K562 (cell line): ENCODE results near the gene MEP1B. TPM values are rescaled to one million over a fixed set of nuclear protein-coding genes. Genes with fewer than 3 reads are reported as not detected.

Experiments
- ATAC-seq: fragments of 200-7000 bp; cut with Tn5 transposase; 3 replicates; pipeline ENCODE4 v1.9.1; 2020; ENCODE audit warnings: moderate library complexity
- BruUV-seq: library from RNA; stranded (reverse); fragments of 400-500 nt; replicated peaks from 2 replicates; lab custom pipeline; 2021; lab: Mats Ljungman, UMichigan
- CTCF ChIA-PET: fragments of 300-600 bp; formaldehyde crosslinking; extraction: SDS; loops from one replicate; lab custom pipeline; 2021; ENCODE audit warnings: low intra/inter-chr PET ratio; lab: Yijun Ruan, JAX
- POLR2A ChIA-PET: fragments of 300-600, 350-650 bp; sonication (Branson Sonifier 250); formaldehyde crosslinking; extraction: SDS; loops from one replicate; lab custom pipeline; 2021; ENCODE audit warnings: antibody characterized with exemption, inconsistent platforms; lab: Yijun Ruan, JAX
- DNase-seq, 4 experiments: peaks; one replicate each; pipeline versions ENCODE4 v3.0.0 to v3.0.0-alpha.2; 2011 to 2018; ENCODE audit warnings: low spot score in 3 of 4, mixed read lengths in 3 of 4; ENCODE audit errors: extremely low read depth in 1 of 4
- FAIRE-seq: peaks from 2 replicates; lab custom pipeline; 2011; peaks lifted over from hg19 to GRCh38; lab: Jason Lieb, UNC
- H2AFZ ChIP-seq: 2 replicates; pipeline ENCODE4 v1.6.0; 2011; ENCODE audit warnings: low read depth, low read length, control low read depth, inconsistent platforms
- H3K27ac ChIP-seq: fragments of 200-600 bp; 3 replicates; pipeline ENCODE4 v1.8.0; 2011; ENCODE audit warnings: low read depth, mild to moderate bottlenecking, control low read depth, inconsistent platforms, low read length, moderate library complexity, mixed read lengths; ENCODE audit errors: extremely low read depth
- H3K27me3 ChIP-seq, 2 experiments: fragments of 300-600 bp in 1 of 2; 2 replicates in 1 of 2; 3 replicates in 1 of 2; pipeline versions ENCODE4 v1.6.0 to v1.8.0; 2011; ENCODE audit warnings: inconsistent platforms in 2 of 2, low read length in 2 of 2, mild to moderate bottlenecking in 1 of 2, mixed read lengths in 1 of 2, moderate library complexity in 1 of 2; ENCODE audit not compliant: control insufficient read depth in 2 of 2, insufficient read depth in 2 of 2
- H3K36me3 ChIP-seq: fragments of 300-600 bp; 3 replicates; pipeline ENCODE4 v1.8.0; 2011; ENCODE audit warnings: mild to moderate bottlenecking, low read length, inconsistent platforms; ENCODE audit not compliant: control insufficient read depth, insufficient read depth
- H3K4me1 ChIP-seq, 2 experiments: fragments of 200-600 bp in 1 of 2; replicated peaks in 1 of 2; 2 replicates in 1 of 2; 3 replicates in 1 of 2; pipeline versions ENCODE4 v1.5.1 to v1.8.0; 2011; ENCODE audit warnings: inconsistent platforms in 2 of 2, low read length in 2 of 2, mild to moderate bottlenecking in 1 of 2, mixed read lengths in 1 of 2, moderate library complexity in 1 of 2; ENCODE audit not compliant: control insufficient read depth in 2 of 2, insufficient read depth in 2 of 2
- H3K4me2 ChIP-seq: 2 replicates; pipeline ENCODE4 v1.6.1; 2011; ENCODE audit warnings: low read length, control low read depth, inconsistent platforms, mixed read lengths; ENCODE audit not compliant: insufficient read depth
- H3K4me3 ChIP-seq: fragments of 200-600 bp; sonication (generic), shearing (Covaris generic); 2 replicates; pipeline ENCODE4 v1.5.1; 2016; ENCODE audit warnings: control low read depth, inconsistent platforms
- H3K79me2 ChIP-seq: fragments of 200-600 bp; 3 replicates; pipeline ENCODE4 v1.8.0; 2011; ENCODE audit warnings: low read length, inconsistent platforms; ENCODE audit not compliant: control insufficient read depth, insufficient read depth
- H3K9ac ChIP-seq, 2 experiments: 2 replicates each; pipeline versions ENCODE4 v1.6.0 to v1.6.1; 2011; ENCODE audit warnings: low read depth in 2 of 2, low read length in 2 of 2, control low read depth in 1 of 2, inconsistent platforms in 1 of 2, mild to moderate bottlenecking in 1 of 2, mixed read lengths in 1 of 2; ENCODE audit not compliant: insufficient read depth in 1 of 2
- H3K9me1 ChIP-seq: one replicate; pipeline ENCODE4 v1.6.0; 2011; ENCODE audit warnings: inconsistent platforms, mild to moderate bottlenecking, low read length, moderate library complexity; ENCODE audit not compliant: control insufficient read depth, insufficient read depth
- H3K9me3 ChIP-seq: replicated peaks from 2 replicates; pipeline ENCODE4 v1.5.1; 2011; ENCODE audit warnings: low read depth, low read length, inconsistent platforms; ENCODE audit not compliant: control insufficient read depth, insufficient read depth
- H4K20me1 ChIP-seq: replicated peaks from 2 replicates; pipeline ENCODE4 v1.6.1; 2011; ENCODE audit warnings: low read length, inconsistent platforms, mixed read lengths; ENCODE audit not compliant: control insufficient read depth, insufficient read depth
- CBX2 ChIP-seq: fragments of 200-600 bp; sonication (generic); IDR thresholded peaks from one replicate; pipeline ENCODE4 v1.6.1; 2012; ENCODE audit warnings: mild to moderate bottlenecking, low read length, inconsistent platforms; ENCODE audit not compliant: insufficient read depth, poor library complexity, severe bottlenecking
- CBX5 ChIP-seq: IDR thresholded peaks from 2 replicates; pipeline ENCODE4 v1.6.1; 2014; ENCODE audit warnings: low read depth, borderline replicate concordance
- CC2D1A ChIP-seq: fragments of 450-650 bp; IDR thresholded peaks from 2 replicates; pipeline ENCODE4 v1.6.1; 2017; ENCODE audit warnings: mild to moderate bottlenecking
- NCOR1 ChIP-seq: fragments of 450-650 bp; IDR thresholded peaks from 2 replicates; pipeline ENCODE4 v1.6.1; 2016; ENCODE audit warnings: mild to moderate bottlenecking, moderate library complexity
- RNF219 ChIP-seq: fragments of 250-450 bp; sonication (Bioruptor Pico); IDR thresholded peaks from 2 replicates; pipeline ENCODE4 v1.5.0; 2022; ENCODE audit warnings: mild to moderate bottlenecking
- ZBTB34 ChIP-seq: fragments of 250-450 bp; sonication (Bioruptor Pico); IDR thresholded peaks from 2 replicates; pipeline ENCODE4 v1.8.0; 2021; ENCODE audit warnings: mild to moderate bottlenecking, moderate library complexity
- ZNF511 ChIP-seq: sonication (generic); formaldehyde crosslinking; IDR thresholded peaks from 2 replicates; pipeline ENCODE4 v1.8.0; 2022; ENCODE audit warnings: mild to moderate bottlenecking, missing genetic modification reagents
- WGBS: fragments of 100-300 bp; shearing (Covaris generic); methylation state at CpG from one replicate; pipeline ENCODE4 v1.1.6; 2016; ENCODE audit warnings: low coverage, mixed read lengths; ENCODE audit not compliant: insufficient coverage; ENCODE audit errors: missing lambda C conversion rate; 5-methylcytosine and 5-hydroxymethylcytosine counted together
- in situ Hi-C: fragments of 300-500 bp; cut with MboI; formaldehyde crosslinking; loops from 4 replicates; pipeline ENCODE4 v1.15.0; 2018; ENCODE audit warnings: inconsistent platforms, mixed read lengths
- intact Hi-C: fragments of 100-400 bp; cut with micrococcal nuclease; formaldehyde crosslinking; loops from 2 replicates; pipeline ENCODE4 v1.14.2; 2022
- polyA plus RNA-seq, 8 experiments: library from polyadenylated mRNA; depleted of rRNA in 4 of 8; stranded (reverse) in 5 of 8; unstranded in 3 of 8; fragments of >200 nt; fragmentation: Nextera tagmentation in 2 of 8; fragmentation: Illumina TruSeq in 1 of 8; extraction: Ambion mirVana in 2 of 8; extraction: Trizol in 1 of 8; gene quantifications; 2 replicates each; pipeline versions ENCODE4 v1.2.1 to v1.2.3, GENCODE V29; 2011 to 2014; ENCODE audit warnings: inconsistent platforms in 1 of 8, missing spikeins in 1 of 8
- total RNA-seq, 7 experiments: library from RNA; depleted of rRNA in 6 of 7; stranded (reverse); fragments of >200 nt in 6 of 7; fragmentation: Illumina TruSeq in 2 of 7; extraction: Trizol in 2 of 7; gene quantifications; 2 replicates each; pipeline versions ENCODE4 v1.2.1 to v1.2.3, GENCODE V29; 2011 to 2021; ENCODE audit warnings: low replicate concordance in 1 of 7
- TF ChIP-seq, protein P1 (sequence below): fragments of 450-650 bp; formaldehyde crosslinking; IDR thresholded peaks from 2 replicates; pipeline ENCODE4 v1.4.0; 2022; ENCODE audit warnings: mild to moderate bottlenecking, moderate library complexity
- TF ChIP-seq, protein P2 (sequence below), 2 experiments: fragments of 450-650 bp; IDR thresholded peaks; 2 replicates each; pipeline ENCODE4 v1.6.1; 2016; ENCODE audit warnings: mild to moderate bottlenecking in 2 of 2, borderline replicate concordance in 1 of 2, low read depth in 1 of 2, moderate library complexity in 1 of 2

The MEP1B gene
- total and polyA plus RNA-seq, 9 of the 15 experiments (the other 6 are each of a cell fraction or from before 2014, with no cell fraction given), result 0.03 to 0.11 TPM; not detected in 7

- Histone ChIP-seq H3K27ac (no peak overlapping the region), H4K20me1 (no peaks in the 10 kb centered on the region; the same call in 1 of the 2 replicates), H3K4me1 (no peaks in the 10 kb centered on the region), H3K9ac (no peak overlapping the region), H3K79me2 (no peaks in the 10 kb centered on the region), H3K27me3 (no peaks in the 10 kb centered on the region), H3K4me3 (no peak overlapping the region), H3K9me1 (no peaks in the 10 kb centered on the region), H2AFZ (no peak overlapping the region), H3K36me3 (no peaks in the 10 kb centered on the region), H3K4me2 (no peak overlapping the region), H3K9me3 (no peaks in the 10 kb centered on the region)
- intact Hi-C loops (no loop called here), in situ Hi-C loops (no loop called here)
- POLR2A ChIA-PET, result no interaction called here
- BruUV-seq, result no TSS peak
- no peak for DNase-seq
- FAIRE-seq, result no peak
- 1% methylated on average over 6 of the region's 6 CpGs for whole genome bisulfite sequencing
- no peak for ATAC-seq
- CTCF ChIA-PET, result no interaction called here
- no peak for TF ChIP-seq RNF219 (CRISPR knock-in tag)
- TF ChIP-seq NCOR1, result no peak
- TF ChIP-seq, protein P1, sequence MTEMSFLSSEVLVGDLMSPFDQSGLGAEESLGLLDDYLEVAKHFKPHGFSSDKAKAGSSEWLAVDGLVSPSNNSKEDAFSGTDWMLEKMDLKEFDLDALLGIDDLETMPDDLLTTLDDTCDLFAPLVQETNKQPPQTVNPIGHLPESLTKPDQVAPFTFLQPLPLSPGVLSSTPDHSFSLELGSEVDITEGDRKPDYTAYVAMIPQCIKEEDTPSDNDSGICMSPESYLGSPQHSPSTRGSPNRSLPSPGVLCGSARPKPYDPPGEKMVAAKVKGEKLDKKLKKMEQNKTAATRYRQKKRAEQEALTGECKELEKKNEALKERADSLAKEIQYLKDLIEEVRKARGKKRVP (CRISPR knock-in tag), result no peak
- TF ChIP-seq ZNF511 (CRISPR knock-in tag), result no peak
- no peak for TF ChIP-seq CBX5
- no peak for TF ChIP-seq CC2D1A
- TF ChIP-seq CBX2, result no peak
- TF ChIP-seq, protein P2, sequence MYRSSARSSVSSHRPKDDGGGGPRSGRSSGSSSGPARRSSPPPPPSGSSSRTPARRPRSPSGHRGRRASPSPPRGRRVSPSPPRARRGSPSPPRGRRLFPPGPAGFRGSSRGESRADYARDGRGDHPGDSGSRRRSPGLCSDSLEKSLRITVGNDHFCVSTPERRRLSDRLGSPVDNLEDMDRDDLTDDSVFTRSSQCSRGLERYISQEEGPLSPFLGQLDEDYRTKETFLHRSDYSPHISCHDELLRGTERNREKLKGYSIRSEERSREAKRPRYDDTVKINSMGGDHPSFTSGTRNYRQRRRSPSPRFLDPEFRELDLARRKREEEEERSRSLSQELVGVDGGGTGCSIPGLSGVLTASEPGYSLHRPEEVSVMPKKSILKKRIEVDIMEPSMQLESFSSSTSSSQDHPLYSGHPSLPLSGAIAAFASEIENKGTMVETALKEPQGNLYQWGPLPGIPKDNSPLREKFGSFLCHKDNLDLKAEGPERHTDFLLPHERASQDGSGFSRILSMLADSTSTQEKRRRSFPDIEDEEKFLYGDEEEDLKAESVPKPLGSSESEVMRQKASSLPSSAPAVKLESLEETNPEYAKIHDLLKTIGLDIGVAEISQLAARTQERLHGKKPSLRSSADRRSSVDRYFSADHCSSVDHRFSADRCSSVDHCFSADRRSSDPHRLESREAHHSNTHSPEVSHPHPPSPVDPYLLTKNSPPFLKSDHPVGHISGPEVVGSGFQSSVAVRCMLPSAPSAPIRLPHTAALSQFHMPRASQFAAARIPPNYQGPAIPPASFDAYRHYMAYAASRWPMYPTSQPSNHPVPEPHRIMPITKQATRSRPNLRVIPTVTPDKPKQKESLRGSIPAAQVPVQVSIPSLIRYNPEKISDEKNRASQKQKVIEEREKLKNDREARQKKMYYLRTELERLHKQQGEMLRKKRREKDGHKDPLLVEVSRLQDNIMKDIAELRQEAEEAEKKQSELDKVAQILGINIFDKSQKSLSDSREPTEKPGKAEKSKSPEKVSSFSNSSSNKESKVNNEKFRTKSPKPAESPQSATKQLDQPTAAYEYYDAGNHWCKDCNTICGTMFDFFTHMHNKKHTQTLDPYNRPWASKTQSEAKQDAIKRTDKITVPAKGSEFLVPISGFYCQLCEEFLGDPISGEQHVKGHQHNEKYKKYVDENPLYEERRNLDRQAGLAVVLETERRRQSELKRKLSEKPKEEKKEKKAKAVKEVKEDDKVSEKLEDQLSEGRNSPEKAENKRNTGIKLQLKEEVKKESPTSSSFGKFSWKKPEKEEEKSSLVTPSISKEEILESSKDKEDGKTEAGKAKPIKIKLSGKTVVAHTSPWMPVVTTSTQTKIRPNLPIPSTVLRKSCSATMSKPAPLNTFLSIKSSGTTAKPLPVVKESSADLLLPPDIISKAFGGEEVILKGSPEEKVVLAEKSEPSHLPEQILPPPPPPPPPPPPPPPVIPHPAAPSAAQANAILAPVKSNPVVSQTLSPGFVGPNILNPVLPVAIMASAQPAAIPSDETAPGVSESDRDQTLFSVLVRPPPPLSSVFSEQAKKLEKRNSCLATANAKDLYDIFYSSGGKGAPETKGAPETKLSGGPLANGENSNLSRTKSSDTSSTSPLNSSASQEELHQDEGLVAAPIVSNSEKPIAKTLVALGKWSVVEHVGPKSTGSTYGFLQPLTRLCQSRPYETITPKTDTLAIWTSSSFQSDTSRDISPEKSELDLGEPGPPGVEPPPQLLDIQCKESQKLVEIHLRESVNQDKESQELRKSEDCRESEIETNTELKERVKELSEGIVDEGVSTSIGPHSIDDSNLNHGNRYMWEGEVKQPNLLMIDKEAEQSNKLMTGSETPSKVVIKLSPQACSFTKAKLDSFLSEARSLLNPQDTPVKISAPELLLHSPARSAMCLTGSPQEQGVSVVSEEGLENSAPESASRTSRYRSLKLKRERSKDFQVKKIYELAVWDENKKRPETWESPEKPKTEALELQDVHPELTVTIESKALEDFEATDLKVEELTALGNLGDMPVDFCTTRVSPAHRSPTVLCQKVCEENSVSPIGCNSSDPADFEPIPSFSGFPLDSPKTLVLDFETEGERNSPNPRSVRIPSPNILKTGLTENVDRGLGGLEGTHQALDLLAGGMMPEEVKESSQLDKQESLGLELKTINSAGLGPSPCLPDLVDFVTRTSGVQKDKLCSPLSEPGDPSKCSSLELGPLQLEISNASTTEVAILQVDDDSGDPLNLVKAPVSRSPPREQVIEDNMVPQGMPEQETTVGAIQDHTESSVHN (IDR thresholded peaks at IDR 0.05; ENCODE audit: borderline replicate concordance in 1 of 2, low read depth in 1 of 2), result no peak
- no peak for TF ChIP-seq ZBTB34 (CRISPR knock-in tag)
Measured at GRCh38 chr18:32259553-32259952, 69.7 kb downstream of the MEP1B start.
